Brain microvascular endothelial cell (primary cell): ENCODE results near the gene DDX56.

Source experiments
- DNase-seq: peaks from one replicate; pipeline ENCODE4 v3.0.0-alpha.2; 2020
- H3K27ac ChIP-seq: fragments of 250-450 bp; sonication (Bioruptor Pico); 2 replicates; pipeline ENCODE4 v1.5.1; 2020; ENCODE audit warnings: mild to moderate bottlenecking, moderate library complexity
- H3K27me3 ChIP-seq: fragments of 250-450 bp; sonication (Bioruptor Pico); replicated peaks from 2 replicates; pipeline ENCODE4 v1.5.1; 2020; ENCODE audit warnings: mild to moderate bottlenecking
- H3K36me3 ChIP-seq: fragments of 250-450 bp; sonication (Bioruptor Pico); replicated peaks from 2 replicates; pipeline ENCODE4 v1.5.1; 2020; ENCODE audit warnings: mild to moderate bottlenecking
- H3K4me3 ChIP-seq: 2 replicates; pipeline ENCODE4 v1.5.1; 2011; ENCODE audit warnings: low read depth, mild to moderate bottlenecking, control low read depth, low read length, moderate library complexity
- CTCF ChIP-seq: IDR thresholded peaks from 2 replicates; pipeline ENCODE4 v1.5.1; 2011; ENCODE audit warnings: low read depth, mild to moderate bottlenecking, moderate library complexity, low read length, control low read depth, inconsistent platforms; ENCODE audit errors: missing control alignments
- in situ Hi-C: cut with HindIII; loops from 2 replicates; pipeline ENCODE4 v1.10.0; 2017; ENCODE audit warnings: low sequenced_read_pairs, low pct_ligation_motif_present

The DDX56 gene

GRCh38 chr7:44540592-44541027 is 33.1 kb downstream of the DDX56 start:
- Histone ChIP-seq H3K4me3 (no peak overlapping the region), H3K36me3 (no peaks in the 10 kb centered on the region), H3K27ac (no peak overlapping the region), H3K27me3 (no peaks in the 10 kb centered on the region)
- no peak for TF ChIP-seq CTCF
- DNase-seq = no peak
- in situ Hi-C loops = no loop called here

DNA sequence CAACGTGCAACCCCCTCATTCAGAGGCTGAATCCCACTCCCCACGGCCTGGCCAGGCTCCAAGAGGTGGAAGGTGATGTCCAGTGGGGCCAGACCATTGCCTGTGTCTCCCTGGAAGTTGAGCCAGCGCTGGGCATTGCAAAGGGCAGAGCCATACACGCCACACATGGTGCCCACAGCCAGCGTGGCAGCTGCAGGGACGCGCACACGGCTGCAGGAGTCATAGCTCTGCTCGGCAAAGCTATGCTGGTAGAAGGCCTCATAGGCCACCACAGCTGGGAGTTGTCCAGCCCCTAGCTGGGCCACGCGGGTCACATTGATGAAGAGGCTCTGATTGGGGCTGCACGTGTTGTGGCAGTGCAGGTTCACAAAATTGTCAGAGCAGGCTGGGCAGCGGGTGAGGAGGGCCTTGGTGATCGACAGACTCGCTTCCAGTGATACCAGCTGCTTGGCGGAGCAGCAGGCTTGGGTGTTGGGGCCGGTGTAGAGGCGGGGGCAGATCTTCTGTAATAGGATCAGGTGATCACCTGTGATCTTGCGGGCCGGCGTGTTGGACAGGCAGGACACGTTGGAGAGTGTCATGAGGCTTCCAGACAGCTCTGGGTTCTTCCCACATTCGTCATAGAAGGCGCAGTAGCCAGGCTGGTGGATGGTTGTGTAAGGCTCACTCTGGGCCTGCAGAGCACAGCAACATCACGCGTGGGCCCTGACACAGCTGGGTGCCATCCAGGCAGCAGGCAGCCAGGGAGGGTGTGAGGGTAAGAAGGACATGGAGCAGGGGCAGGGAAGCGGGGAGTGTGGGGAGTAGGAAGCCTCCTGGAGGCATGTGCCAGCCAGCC is 33.8 kb downstream of the DDX56 start:
- H3K4me3 ChIP-seq = no peak overlapping the region
- no peaks in the 10 kb centered on the region for H3K27me3 ChIP-seq
- no peak for TF ChIP-seq CTCF
- no peak overlapping the region for H3K27ac ChIP-seq
- no peaks in the 10 kb centered on the region for H3K36me3 ChIP-seq
- in situ Hi-C loops = no loop called here
- DNase-seq = no peak

DNA sequence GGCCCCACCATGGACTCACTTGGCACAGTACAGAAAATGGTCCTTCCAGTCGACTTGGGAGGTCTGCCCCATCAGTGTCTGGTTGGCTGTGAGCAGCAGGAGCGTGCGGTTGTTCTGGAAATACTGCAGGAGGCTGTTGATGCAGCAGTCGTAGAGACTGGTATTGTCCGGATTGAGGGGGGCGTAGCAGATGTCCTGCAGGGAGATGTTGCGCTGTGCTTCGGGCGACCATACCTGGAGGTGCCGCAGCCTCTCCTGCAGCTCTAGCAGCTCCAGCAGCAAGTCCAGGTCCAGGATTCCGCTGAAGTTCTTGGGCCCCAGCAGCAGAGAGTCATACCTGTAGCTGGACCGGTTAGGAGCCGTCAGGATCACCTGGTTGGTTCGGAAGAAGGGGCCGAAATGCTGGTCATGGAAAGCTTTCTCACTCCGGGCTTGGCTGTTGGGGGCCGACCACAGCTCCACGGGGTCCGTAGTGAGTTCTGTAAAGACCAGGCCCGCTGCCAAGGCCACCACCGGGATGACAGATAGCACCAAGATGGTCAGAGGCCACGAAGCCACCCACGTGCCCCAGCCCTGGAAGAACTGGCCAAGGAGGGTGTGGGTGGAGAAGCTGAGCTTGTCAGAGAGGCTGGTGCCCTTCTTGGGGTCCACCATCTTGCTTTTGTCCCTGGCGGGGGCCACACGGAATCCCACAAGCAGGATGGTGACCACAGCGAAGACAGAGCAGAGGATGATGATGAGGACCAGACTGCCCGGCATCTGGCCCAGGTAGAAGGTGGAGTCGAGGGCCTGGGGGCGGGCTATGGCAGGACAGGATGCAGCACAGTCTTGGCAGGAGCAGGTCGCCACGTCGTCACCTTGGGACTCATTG is 34.7 kb downstream of the DDX56 start:
- in situ Hi-C loops = no loop called here
- no peak for DNase-seq
- Histone ChIP-seq H3K27ac (no peak overlapping the region), H3K36me3 (no peaks in the 10 kb centered on the region), H3K4me3 (no peak overlapping the region), H3K27me3 (no peaks in the 10 kb centered on the region)
- no peak for TF ChIP-seq CTCF

DNA sequence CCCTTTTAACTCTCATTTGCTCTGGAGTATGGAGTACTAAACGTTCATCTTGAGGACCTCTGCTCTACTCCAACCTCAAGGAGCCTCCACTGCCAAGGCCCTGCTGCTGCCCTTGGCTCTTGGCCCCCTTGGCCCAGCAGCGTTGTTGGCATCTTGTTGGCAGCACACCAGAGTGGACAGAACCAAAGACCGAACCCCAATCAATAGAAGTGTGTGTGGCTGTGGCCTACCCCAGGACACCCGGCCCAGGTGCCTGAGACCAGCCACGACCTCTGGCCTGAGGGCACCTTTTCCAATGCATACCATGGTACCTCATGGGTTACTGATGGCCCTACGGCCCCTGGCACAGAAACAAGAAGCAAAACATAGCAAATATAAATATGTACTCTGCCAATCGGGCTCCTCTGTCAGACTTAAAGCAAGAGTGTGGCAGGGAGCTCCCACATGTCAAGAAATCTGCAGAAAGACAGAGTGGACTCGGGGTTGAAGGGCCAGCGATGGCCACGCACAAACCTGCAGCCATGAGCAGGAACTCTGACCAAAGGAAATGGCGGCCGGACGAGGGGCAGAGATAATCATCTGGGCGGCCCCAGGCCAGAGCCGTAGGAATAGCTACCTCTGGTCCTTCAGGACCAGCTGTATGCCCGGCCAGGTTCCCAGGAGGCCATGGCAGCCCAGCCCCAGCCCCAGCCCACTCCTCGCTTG is 35.5 kb downstream of the DDX56 start:
- H3K36me3 ChIP-seq = no peaks in the 10 kb centered on the region
- no peak for TF ChIP-seq CTCF
- no peak for DNase-seq
- no peak overlapping the region for H3K27ac ChIP-seq
- no peak overlapping the region for H3K4me3 ChIP-seq
- no peaks in the 10 kb centered on the region for H3K27me3 ChIP-seq
- in situ Hi-C loops = no loop called here

DNA sequence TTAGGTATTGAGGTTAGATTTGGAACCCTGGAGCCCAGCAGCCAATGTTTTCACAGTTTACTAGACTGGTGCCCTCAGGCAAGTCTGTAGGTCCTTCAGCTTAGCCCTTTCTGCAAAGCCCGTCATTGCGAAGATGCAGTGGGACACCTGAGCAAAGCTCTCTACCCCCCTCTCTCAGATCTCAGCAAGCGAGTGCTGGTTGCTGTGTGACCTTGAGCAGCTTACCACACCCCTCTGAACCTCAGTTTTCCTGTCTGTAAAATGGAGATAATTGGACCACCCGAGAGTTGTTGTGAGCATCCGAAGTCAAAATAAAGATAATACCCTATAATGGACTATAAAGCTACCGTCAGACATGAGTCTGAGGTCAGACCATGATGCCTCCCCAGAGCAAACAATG is 36.3 kb downstream of the DDX56 start:
- in situ Hi-C loops = no loop called here
- Histone ChIP-seq H3K27ac (no peak overlapping the region), H3K4me3 (no peak overlapping the region), H3K27me3 (no peaks in the 10 kb centered on the region), H3K36me3 (no peaks in the 10 kb centered on the region)
- DNase-seq = no peak
- no peak for TF ChIP-seq CTCF
